ENCODE data around the gene PHPT1.
"Not testable (repeated sequence)": the region's sequence is repeated elsewhere in the genome, so short reads cannot be mapped to it uniquely, and the experiment has no call there.

The PHPT1 gene

GRCh38 chr9:136823136-136824046, 25.8 kb upstream of the PHPT1 start:
- DNase-seq (ENCODE audit: low spot score), result no peak

DNA sequence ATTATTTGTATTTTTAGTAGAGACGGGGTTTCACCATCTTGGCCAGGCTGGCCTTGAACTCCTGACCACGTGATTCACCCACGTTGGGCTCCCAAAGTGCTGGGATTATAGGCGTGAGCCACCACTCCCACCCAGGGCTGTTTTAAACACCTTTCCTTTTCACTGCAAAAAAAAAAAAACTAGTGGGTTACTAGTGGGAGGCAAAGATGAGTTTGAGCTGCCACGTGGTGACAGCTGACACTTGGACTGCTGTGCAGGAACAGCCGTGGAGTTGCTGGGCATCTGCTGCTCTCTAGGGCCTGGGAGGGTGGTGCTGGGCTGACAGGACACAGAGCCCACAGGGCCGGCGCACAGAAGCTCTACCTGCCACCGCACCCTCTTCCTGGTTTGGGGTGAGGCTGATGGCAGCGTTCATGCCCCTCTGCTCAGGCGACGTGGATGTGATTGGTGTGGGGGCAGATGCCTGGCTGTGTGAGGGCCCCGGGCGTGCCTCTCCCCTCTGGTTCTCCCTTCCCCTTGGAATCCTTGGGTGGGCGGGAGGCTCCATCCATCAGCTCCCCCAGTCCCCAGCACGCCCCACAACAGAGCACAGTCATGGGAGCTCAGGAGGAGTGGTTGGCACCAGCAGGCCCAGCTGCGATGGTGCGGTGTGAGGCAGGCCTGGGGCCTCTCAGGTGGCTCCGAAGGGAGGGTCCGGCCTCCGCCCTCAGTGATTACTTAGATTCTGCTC, 24.5 kb upstream of the PHPT1 start:
- no peak for DNase-seq (ENCODE audit: low spot score)

- DNase-seq (ENCODE audit: low spot score), result no peak
Observed at GRCh38 chr9:136825295-136826187, 23.7 kb upstream of the PHPT1 start.

DNA sequence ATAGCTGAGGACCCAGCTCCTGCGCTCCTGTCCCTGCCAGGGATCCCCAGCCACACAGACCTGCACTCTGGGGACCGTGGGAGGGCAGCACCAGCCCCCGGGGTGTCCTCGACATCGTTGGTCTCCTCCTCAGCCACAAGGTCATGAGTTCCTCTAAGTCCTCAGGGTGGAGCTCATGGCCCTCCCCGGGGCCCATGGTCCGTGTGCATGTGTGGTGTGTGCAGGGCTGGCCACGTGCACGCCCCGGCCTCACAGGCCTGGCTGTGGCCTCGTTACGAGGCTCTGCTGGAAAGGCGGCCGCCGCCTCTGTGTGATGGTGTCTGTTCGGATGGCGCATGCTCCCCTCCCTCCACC, 23.0 kb upstream of the PHPT1 start:
- no peak for DNase-seq (ENCODE audit: low spot score)

GRCh38 chr9:136826703-136827582, 22.3 kb upstream of the PHPT1 start:
- no peak for DNase-seq (ENCODE audit: low spot score)

GRCh38 chr9:136827794-136828473, 21.3 kb upstream of the PHPT1 start:
- no peak for DNase-seq (ENCODE audit: low spot score)

GRCh38 chr9:136828474-136829140, 20.6 kb upstream of the PHPT1 start:
- no peak for DNase-seq (ENCODE audit: low spot score)

- no peak for DNase-seq (ENCODE audit: low spot score)
Observed at GRCh38 chr9:136829412-136829811, 19.8 kb upstream of the PHPT1 start.

DNA sequence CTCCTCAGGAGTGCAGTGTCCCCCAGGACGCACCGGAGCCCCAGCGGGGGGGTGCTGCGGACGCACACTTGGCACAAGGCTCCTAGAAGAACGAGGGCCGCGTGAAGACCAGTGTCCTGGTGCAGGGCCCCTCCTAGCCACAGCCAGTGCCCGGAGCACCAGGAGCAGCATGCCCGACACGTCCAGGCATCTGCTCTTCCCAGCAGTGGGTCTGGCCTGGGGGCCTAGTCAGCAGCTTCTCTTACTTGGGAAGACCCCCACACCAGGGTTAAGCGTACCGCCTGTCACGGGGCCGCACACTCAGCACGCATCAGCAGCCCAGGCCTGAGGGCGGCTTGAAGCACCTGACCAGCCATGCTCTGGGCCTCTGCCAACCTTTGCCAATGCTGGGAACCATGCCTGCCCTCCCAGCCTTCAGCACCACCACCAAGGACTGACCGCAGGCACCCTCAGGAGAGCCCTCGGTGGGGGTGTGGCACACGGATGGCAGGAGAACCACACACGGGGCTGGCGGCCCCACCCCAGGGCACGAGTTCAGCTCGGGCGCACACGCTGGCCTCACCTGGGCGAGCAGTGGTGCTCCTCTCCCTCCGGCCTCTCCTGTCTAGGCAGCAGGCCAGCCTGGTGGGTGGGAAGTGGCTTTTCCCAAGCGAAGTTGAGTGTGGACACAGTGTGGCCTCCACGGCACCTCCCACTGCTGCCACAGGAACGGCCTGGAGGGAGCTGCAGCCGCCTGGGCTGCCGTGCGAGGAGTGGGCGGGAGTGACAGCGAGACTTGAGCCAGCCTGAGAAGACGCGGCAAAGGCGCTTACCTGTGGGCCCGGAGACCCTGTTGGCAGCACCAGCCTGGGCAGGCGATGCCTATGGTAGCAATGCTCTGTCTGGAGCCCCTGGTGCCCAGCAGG, 19.0 kb upstream of the PHPT1 start:
- no peak for DNase-seq (ENCODE audit: low spot score)

DNA sequence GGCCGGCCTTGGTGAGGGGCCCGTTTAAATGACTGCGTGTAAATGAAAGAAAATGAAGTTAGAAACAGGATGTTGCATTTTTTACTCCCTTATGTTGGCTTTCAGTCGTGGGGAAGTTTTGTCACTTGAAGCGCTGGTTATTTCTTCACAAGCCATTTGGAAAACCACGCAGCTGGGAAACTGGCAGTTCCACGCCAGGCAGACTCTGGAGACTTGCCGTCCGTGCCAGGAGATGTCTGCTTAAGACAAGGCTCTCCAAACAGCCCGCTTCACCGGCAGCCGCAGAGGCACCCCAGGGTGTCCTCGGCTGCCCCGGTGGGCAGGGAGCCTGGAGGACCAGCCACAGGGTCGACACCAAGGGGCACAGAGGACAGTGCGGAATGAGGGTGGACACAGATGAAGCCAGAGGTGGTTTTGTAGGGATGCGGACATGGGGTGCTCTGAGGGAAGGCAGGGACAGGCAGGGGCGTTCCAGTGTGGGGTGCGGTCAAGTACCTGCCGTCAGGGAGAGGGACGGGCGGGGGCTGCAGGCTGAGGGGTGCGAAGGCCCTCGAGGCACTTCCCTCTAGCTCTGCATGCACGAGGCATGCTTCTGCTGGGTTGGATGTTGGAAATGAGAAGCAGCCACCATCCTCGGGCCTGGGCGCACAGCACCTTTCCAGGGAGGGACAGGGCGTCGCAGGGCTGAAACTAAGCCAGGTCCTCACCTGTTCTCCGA, 18.0 kb upstream of the PHPT1 start:
- DNase-seq (ENCODE audit: low spot score), result no peak

GRCh38 chr9:136831720-136832104, 17.5 kb upstream of the PHPT1 start:
- no peak for DNase-seq (ENCODE audit: low spot score)

DNA sequence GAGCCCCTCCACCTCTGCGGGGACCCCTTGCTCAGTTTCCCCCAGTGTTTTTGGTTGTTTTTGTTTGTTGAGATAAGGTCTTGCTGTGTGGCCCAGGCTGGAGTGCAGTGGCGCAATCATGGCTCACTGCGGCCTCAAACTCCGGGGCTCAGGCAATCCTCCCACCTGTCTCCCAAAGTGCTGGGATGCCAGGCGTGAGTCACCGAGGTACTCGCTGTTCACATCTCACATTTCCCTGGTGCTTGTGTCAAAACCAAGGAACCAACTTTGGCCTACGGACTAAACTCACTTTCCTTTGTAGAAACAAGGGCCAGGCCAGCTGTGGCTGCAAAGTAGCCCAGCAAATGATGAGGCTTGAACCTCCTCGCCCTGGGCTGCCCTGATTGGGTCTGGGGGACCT, 16.6 kb upstream of the PHPT1 start:
- DNase-seq (ENCODE audit: low spot score), result no peak

- not testable (repeated sequence) for DNase-seq (ENCODE audit: low spot score)
Observed at GRCh38 chr9:136833381-136834048, 15.7 kb upstream of the PHPT1 start.

- DNase-seq (ENCODE audit: low spot score), result no peak
Observed at GRCh38 chr9:136835162-136835931, 13.9 kb upstream of the PHPT1 start.

DNA sequence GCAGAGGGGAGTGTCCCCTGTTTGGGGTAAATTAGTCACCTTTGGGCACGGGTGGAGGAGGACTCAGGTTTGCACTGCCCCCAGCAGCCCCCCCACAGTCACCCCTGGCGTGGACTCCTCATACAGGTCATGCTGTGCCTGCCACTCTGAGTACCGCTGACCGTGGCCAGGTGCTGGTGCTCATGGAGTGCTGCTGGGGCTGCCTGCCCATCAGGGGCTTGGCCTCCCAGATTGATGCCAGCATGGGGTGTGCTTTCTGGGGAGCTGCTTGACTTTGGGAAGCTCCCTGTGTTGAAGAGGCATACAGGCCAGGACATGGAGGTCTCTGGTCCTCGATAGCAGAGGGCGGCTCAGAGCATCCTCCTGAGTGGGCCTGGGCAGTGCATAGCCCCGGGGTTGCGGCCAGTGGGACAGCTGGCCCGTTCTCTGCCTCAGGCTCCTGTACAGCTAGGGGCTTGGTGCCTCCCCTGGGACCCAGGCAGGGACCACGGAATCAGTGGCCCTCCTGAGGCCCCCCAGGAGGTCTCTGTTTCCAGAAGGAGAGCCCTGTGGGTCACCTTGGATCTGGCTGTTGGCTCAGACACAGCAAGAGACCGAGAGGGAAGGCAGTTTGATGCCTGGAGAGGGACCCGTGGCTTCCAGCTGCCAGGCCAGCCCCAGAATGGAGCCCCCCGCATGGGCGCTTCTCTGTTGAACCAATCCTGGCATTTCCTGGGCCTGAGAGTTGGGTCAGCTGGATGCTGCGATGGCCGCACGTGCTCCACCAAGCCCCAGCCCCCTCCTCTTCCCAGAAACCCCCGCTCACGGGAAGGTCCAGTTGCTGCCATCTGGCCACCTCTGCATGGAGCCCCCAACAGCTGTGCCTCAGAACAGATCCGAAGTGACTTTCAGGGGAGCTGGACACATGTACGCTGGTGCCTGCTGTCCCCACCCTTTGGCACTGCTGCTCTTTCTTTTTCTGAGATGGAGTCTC, 13.0 kb upstream of the PHPT1 start:
- DNase-seq (ENCODE audit: low spot score), result no peak
